Natural killer cell (primary cell): ENCODE data around the gene ABO. TPM values are rescaled to one million over a fixed set of nuclear protein-coding genes. Genes with fewer than 3 reads are reported as not detected.
"Not testable (repeated sequence)": the region's sequence is repeated elsewhere in the genome, so short reads cannot be mapped to it uniquely, and the experiment has no call there.

Experiments used
- ATAC-seq, 3 donors: fragments of 150-1000 bp in 2 of 3; fragments of 200-7000 bp in 1 of 3; cut with Tn5 transposase; 1 replicate in 1 of 3; 2 replicates in 2 of 3; pipeline ENCODE4 v1.10.0; 2021; ENCODE audit warnings: mild to moderate bottlenecking in 2 of 3, moderate library complexity in 2 of 3
- DNase-seq, 2 donors: peaks; one replicate each; pipeline versions ENCODE4 v3.0.0 to v3.0.0-alpha.2; 2013 to 2021; ENCODE audit warnings: mixed read lengths in 1 of 2
- H3K27ac ChIP-seq: one replicate; pipeline ENCODE4 v1.5.1; 2013; ENCODE audit warnings: mild to moderate bottlenecking, low read length
- H3K27me3 ChIP-seq: one replicate; pipeline ENCODE4 v1.6.1; 2013; ENCODE audit warnings: low read length; ENCODE audit not compliant: control insufficient read depth, insufficient read depth
- H3K36me3 ChIP-seq: one replicate; pipeline ENCODE4 v1.6.1; 2013; ENCODE audit warnings: low read length; ENCODE audit not compliant: control insufficient read depth, insufficient read depth
- H3K4me1 ChIP-seq: one replicate; pipeline ENCODE4 v1.6.1; 2013; ENCODE audit warnings: low read length; ENCODE audit not compliant: control insufficient read depth, insufficient read depth
- H3K4me3 ChIP-seq: one replicate; pipeline ENCODE4 v1.5.1; 2013; ENCODE audit warnings: low read length
- H3K9me3 ChIP-seq: one replicate; pipeline ENCODE4 v1.6.1; 2013; ENCODE audit warnings: low read length; ENCODE audit not compliant: control insufficient read depth, insufficient read depth
- H3K27ac Mint-ChIP-seq, 2 donors: one replicate each; pipeline ENCODE4 v1.8.0; 2022; ENCODE audit warnings: mild to moderate bottlenecking in 2 of 2, mixed read lengths in 2 of 2, moderate library complexity in 1 of 2
- H3K27me3 Mint-ChIP-seq, 2 donors: one replicate each; pipeline ENCODE4 v1.8.0; 2022; ENCODE audit warnings: low read depth in 2 of 2, mixed read lengths in 2 of 2
- H3K36me3 Mint-ChIP-seq: one replicate; pipeline ENCODE4 v1.8.0; 2022; ENCODE audit warnings: mixed read lengths
- H3K4me1 Mint-ChIP-seq, 2 donors: one replicate each; pipeline ENCODE4 v1.8.0; 2022; ENCODE audit warnings: mixed read lengths in 2 of 2
- H3K4me3 Mint-ChIP-seq: one replicate; pipeline ENCODE4 v1.8.0; 2022; ENCODE audit warnings: mild to moderate bottlenecking, moderate library complexity, mixed read lengths
- H3K9me3 Mint-ChIP-seq, 2 donors: one replicate each; pipeline ENCODE4 v1.8.0; 2022; ENCODE audit warnings: mixed read lengths in 2 of 2
- CTCF ChIP-seq: fragments of 200-600 bp; IDR thresholded peaks from one replicate; pipeline ENCODE4 v1.8.0; 2022; ENCODE audit warnings: antibody characterized with exemption
- WGBS: methylation state at CpG from one replicate; pipeline ENCODE4 v1.1.7; 2013; ENCODE audit warnings: missing lambda C conversion rate; ENCODE audit not compliant: insufficient coverage; 5-methylcytosine and 5-hydroxymethylcytosine counted together
- intact Hi-C: fragments of 100-400 bp; cut with micrococcal nuclease; formaldehyde crosslinking; loops from one replicate; pipeline ENCODE4 v1.14.2; 2022
- total RNA-seq, 4 donors: library from RNA; stranded (reverse); fragments of 120-200 nt in 1 of 4; gene quantifications; one replicate each; pipeline versions ENCODE4 v1.2.3 to v1.2.4, GENCODE V29; 2013 to 2022

The ABO gene
- total RNA-seq, 3 donors from 2014 or later (not counting 1 experiment from before 2014, with no cell fraction given): 0.20 to 4.2 (median 0.56) TPM

GRCh38 chr9:133210609-133211008 is 64.4 kb downstream of the ABO start:
- Histone ChIP-seq H3K4me3 (no peak overlapping the region), H3K9me3 (no peaks in the 10 kb centered on the region), H3K36me3 (no peaks in the 10 kb centered on the region), H3K27ac (no peak overlapping the region), H3K27me3 (no peaks in the 10 kb centered on the region), H3K4me1 (no peaks in the 10 kb centered on the region)
- TF ChIP-seq CTCF: no peak
- H3K4me1 Mint-ChIP-seq: no peaks in the 10 kb centered on the region
- no peak overlapping the region for H3K27ac Mint-ChIP-seq
- DNase-seq (no peak), ATAC-seq (no peak)
- intact Hi-C loops: no loop called here
- peaks cover 27 to 35% of the 10 kb centered on the region in 2 donors for H3K27me3 Mint-ChIP-seq
- no peaks in the 10 kb centered on the region for H3K9me3 Mint-ChIP-seq
- no peaks in the 10 kb centered on the region for H3K36me3 Mint-ChIP-seq
- H3K4me3 Mint-ChIP-seq: no peak overlapping the region
- WGBS: 90% methylated on average over 6 of the region's 7 CpGs

- no peak for DNase-seq
- Mint-ChIP-seq H3K9me3 (no peaks in the 10 kb centered on the region), H3K36me3 (no peaks in the 10 kb centered on the region)
These were observed 64.8 kb downstream of the ABO start for GRCh38 chr9:133210202-133210532.

GRCh38 chr9:133209327-133210201 is 65.4 kb downstream of the ABO start:
- H3K36me3 ChIP-seq, H3K4me1 Mint-ChIP-seq, H3K9me3 ChIP-seq, H3K27ac Mint-ChIP-seq, ATAC-seq, H3K27me3 ChIP-seq, H3K4me3 ChIP-seq, H3K4me1 ChIP-seq, intact Hi-C loops, H3K27ac ChIP-seq, H3K9me3 Mint-ChIP-seq, H3K36me3 Mint-ChIP-seq, DNase-seq, H3K4me3 Mint-ChIP-seq: not testable (repeated sequence)
- H3K27me3 Mint-ChIP-seq: peaks cover 21 to 24% of the 10 kb centered on the region in 2 donors
- WGBS: 87% methylated on average over 29 of the region's 29 CpGs

More at GRCh38 chr9:133210202-133210532, 64.8 kb downstream of the ABO start:
- Mint-ChIP-seq H3K4me1 (no peaks in the 10 kb centered on the region), H3K4me3 (no peak overlapping the region), H3K27me3 (peaks cover 24 to 31% of the 10 kb centered on the region in 2 donors), H3K27ac (no peak overlapping the region)
- ATAC-seq: no peak
- 85% methylated on average over 7 of the region's 7 CpGs for WGBS
- intact Hi-C loops: no loop called here
- Histone ChIP-seq H3K4me3 (no peak overlapping the region), H3K4me1 (no peaks in the 10 kb centered on the region), H3K36me3 (no peaks in the 10 kb centered on the region), H3K27ac (no peak overlapping the region), H3K27me3 (no peaks in the 10 kb centered on the region), H3K9me3 (no peaks in the 10 kb centered on the region)
- TF ChIP-seq CTCF: no peak

- H3K4me1 Mint-ChIP-seq, H3K27ac ChIP-seq, DNase-seq, H3K36me3 Mint-ChIP-seq, intact Hi-C loops, H3K4me1 ChIP-seq, H3K36me3 ChIP-seq, H3K9me3 Mint-ChIP-seq, H3K27me3 ChIP-seq, ATAC-seq, H3K4me3 ChIP-seq, H3K27ac Mint-ChIP-seq, H3K4me3 Mint-ChIP-seq, H3K9me3 ChIP-seq: not testable (repeated sequence)
- H3K27me3 Mint-ChIP-seq: peaks cover 16 to 18% of the 10 kb centered on the region in 2 donors
- WGBS: 87% methylated on average over 4 of the region's 18 CpGs
These were observed 66.1 kb downstream of the ABO start, which contains the start of gene OBP2B for GRCh38 chr9:133208880-133209300. Gene OBP2B (minus strand): TSS chr9:133209250. CDS start chr9:133209199, 51 bp downstream.

GRCh38 chr9:133208171-133208879 is 66.7 kb downstream of the ABO start:
- H3K4me1 Mint-ChIP-seq, H3K27ac ChIP-seq, intact Hi-C loops, H3K27ac Mint-ChIP-seq, H3K36me3 Mint-ChIP-seq, H3K4me3 ChIP-seq, H3K9me3 Mint-ChIP-seq, H3K27me3 ChIP-seq, H3K36me3 ChIP-seq, DNase-seq, H3K4me3 Mint-ChIP-seq, ATAC-seq, H3K9me3 ChIP-seq, H3K4me1 ChIP-seq: not testable (repeated sequence)
- peaks cover 16% of the 10 kb centered on the region in 2 donors for H3K27me3 Mint-ChIP-seq
- WGBS: 90% methylated on average over 11 of the region's 16 CpGs
